PFSK-1 (cell line): ENCODE results near the gene DLGAP4.

ENCODE experiments used
- FOXP2 ChIP-seq: optimal IDR thresholded peaks from 2 replicates; pipeline ENCODE3; 2011; ENCODE audit warnings: borderline replicate concordance, control low read depth, inconsistent platforms; ENCODE audit not compliant: insufficient read depth; ENCODE audit errors: extremely low read length, extremely low read depth
- POLR2AphosphoS5 ChIP-seq: IDR thresholded peaks from 2 replicates; pipeline ENCODE4 v1.6.1; 2012; ENCODE audit warnings: low read depth, mild to moderate bottlenecking, control low read depth, low read length, moderate library complexity
- REST ChIP-seq, 2 experiments: IDR thresholded peaks; 2 replicates each; pipeline versions ENCODE4 v1.6.1 to v1.8.0; 2011 to 2012; ENCODE audit warnings: low read depth in 2 of 2, low read length in 2 of 2, control low read depth in 1 of 2, inconsistent platforms in 1 of 2, mild to moderate bottlenecking in 1 of 2, moderate library complexity in 1 of 2; ENCODE audit not compliant: insufficient read depth in 1 of 2
- TAF1 ChIP-seq: IDR thresholded peaks from 2 replicates; pipeline ENCODE4 v1.6.1; 2012; ENCODE audit warnings: low read length, control low read depth, borderline replicate concordance; ENCODE audit not compliant: insufficient read depth

DNA sequence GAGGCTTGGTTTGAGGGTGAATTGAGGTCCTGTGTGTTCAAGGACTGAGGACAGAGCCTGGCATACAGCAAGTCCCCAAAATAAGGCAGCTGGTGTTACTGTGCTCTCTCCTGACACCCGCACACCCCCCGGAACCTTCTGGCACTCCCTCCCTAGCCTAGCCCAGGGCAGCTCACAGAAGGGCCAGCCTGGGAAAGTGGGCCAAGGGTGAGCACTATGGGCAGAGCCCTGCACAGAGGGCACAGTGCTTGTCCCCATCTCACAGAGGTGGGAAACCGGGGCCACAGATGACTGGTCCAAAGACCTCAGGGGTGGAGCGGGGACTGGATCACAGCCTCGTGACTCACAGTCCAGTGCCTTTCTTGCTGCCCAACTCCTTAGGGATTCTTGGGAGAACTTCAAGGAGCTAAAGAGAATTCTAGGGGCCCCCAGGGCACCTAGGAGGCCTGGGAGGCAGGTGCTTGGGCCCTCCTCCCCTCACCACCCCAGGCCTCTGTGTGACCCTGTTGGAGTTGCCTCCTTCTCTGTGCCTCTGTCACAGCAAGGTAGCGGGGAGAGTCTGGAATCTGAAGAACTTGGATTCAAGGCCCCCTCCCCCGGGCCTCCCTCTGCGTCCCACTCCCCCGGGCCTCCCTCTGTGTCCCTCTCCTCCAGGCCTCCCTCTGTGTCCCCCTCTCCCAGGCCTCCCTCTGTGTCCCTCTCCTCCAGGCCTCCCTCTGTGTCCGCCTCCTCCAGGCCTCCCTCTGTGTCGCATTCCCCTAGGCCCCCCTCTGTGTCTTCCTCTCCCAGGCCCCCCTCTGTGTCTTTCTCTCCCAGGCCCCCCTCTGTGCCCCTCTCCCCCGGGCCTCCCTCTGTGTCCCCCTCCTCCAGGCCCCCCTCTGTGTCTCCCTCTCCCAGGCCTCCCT lies 13.5 kb downstream of the DLGAP4 start:
- no peak for TF ChIP-seq POLR2AphosphoS5
- TF ChIP-seq REST (IDR thresholded peaks at IDR 0.05; ENCODE audit: insufficient read depth in 1 of 2, low read depth in 2 of 2, low read length in 2 of 2), result no peak
- no peak for TF ChIP-seq FOXP2
- TF ChIP-seq TAF1, result no peak
